Epithelial cell of umbilical artery (primary cell): ENCODE results near the gene IGF2R. TPM values are rescaled to one million over a fixed set of nuclear protein-coding genes. Genes with fewer than 3 reads are reported as not detected.

Experiments
- total RNA-seq: library from RNA; depleted of rRNA; stranded (reverse); fragments of >200 nt; gene quantifications from 2 replicates; pipeline ENCODE4 v1.2.3, GENCODE V29; 2014

Gene IGF2R
- total RNA-seq = 39.0 and 41.5 TPM in 2 replicates

GRCh38 chr6:159968295-159969203 lies at the start of gene IGF2R:
Gene IGF2R, plus strand, starts transcription at chr6:159969082. Its CDS starts 165 bp downstream, at chr6:159969247.

GRCh38 chr6:160121558-160121957 lies 152.7 kb downstream of the IGF2R start, which contains the start of gene SLC22A1:
Gene SLC22A1, plus strand, starts transcription at chr6:160121815. Its CDS starts 121 bp downstream, at chr6:160121936.

Other genes starting within 250 kb of the IGF2R start
- 80.6 and 129 TPM in 2 replicates for gene WTAP, start 241.6 kb upstream of the IGF2R start, total RNA-seq
- gene ACAT2, start 207.0 kb upstream of the IGF2R start, total RNA-seq = 95.2 and 112 TPM in 2 replicates
- gene TCP1, start 179.5 kb upstream of the IGF2R start, total RNA-seq = 353 and 426 TPM in 2 replicates
- 93.3 and 133 TPM in 2 replicates for gene MRPL18, start 178.6 kb upstream of the IGF2R start, total RNA-seq
- 0.30 and 0.32 TPM in 2 replicates for gene PNLDC1, start 168.8 kb upstream of the IGF2R start, total RNA-seq
- not detected in 2 replicates for gene MAS1, start 78.1 kb upstream of the IGF2R start, total RNA-seq
- under 0.01 TPM in 1 of 2 replicates, not detected in the other for gene SLC22A1, start 152.7 kb downstream of the IGF2R start, total RNA-seq